SK-N-MC (cell line): ENCODE measurements around the gene RFX3.

Experiments
- EZH2 ChIP-seq: fragments of 200-600 bp; sonication (generic); IDR thresholded peaks from one replicate; pipeline ENCODE4 v1.6.1; 2017; ENCODE audit warnings: antibody characterized with exemption
- FOXP2 ChIP-seq: optimal IDR thresholded peaks from 2 replicates; pipeline ENCODE3; 2011; ENCODE audit warnings: mild to moderate bottlenecking, moderate library complexity; ENCODE audit not compliant: insufficient read depth; ENCODE audit errors: extremely low read length, control extremely low read depth
- POLR2AphosphoS5 ChIP-seq: IDR thresholded peaks from 2 replicates; pipeline ENCODE4 v1.6.1; 2012; ENCODE audit warnings: mild to moderate bottlenecking, low read depth, low read length, borderline replicate concordance

DNA sequence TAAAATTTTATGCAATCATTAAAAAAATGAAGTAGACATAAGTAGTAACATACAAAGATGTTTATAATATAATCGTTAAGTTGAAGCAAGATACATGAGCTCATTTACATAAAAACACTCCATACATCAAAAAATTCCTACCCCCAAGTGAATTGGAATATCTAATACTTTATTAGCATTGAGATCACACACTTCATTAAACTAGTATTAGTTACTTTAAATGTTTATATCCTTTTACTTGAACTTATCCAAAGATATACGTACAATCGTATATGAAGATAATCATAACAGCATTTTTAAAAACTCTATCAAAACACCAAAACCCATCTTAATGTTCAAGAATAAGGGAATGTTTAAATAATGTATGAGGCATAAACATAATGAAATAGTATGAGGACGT lies 275.1 kb downstream of the RFX3 start:
- TF ChIP-seq EZH2 (no peak), POLR2AphosphoS5 (no peak), FOXP2 (no peak)
